Measurements from ENCODE around the gene RBFOX2.

- TF ChIP-seq, protein P1, sequence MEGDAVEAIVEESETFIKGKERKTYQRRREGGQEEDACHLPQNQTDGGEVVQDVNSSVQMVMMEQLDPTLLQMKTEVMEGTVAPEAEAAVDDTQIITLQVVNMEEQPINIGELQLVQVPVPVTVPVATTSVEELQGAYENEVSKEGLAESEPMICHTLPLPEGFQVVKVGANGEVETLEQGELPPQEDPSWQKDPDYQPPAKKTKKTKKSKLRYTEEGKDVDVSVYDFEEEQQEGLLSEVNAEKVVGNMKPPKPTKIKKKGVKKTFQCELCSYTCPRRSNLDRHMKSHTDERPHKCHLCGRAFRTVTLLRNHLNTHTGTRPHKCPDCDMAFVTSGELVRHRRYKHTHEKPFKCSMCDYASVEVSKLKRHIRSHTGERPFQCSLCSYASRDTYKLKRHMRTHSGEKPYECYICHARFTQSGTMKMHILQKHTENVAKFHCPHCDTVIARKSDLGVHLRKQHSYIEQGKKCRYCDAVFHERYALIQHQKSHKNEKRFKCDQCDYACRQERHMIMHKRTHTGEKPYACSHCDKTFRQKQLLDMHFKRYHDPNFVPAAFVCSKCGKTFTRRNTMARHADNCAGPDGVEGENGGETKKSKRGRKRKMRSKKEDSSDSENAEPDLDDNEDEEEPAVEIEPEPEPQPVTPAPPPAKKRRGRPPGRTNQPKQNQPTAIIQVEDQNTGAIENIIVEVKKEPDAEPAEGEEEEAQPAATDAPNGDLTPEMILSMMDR (IDR thresholded peaks at IDR 0.05): no peak
- TF ChIP-seq ZFX (IDR thresholded peaks at IDR 0.05; ENCODE audit: borderline replicate concordance): no peak
Measured at GRCh38 chr22:36077271-36077670, 48.6 kb upstream of the RBFOX2 start.
